ENCODE results near the gene NUMB.

The NUMB gene

GRCh38 chr14:73263606-73264005 is 194.7 kb downstream of the NUMB start:
- FAIRE-seq (no peak), DNase-seq (ENCODE audit: insufficient read length) (peak; percentile 27)
- TF ChIP-seq POLR2AphosphoS5 (IDR thresholded peaks at IDR 0.05; ENCODE audit: low read depth, low read length) (no peak), POLR2A (IDR thresholded peaks at IDR 0.05; ENCODE audit: low read depth, low read length) (no peak), TAF1 (IDR thresholded peaks at IDR 0.05; ENCODE audit: borderline replicate concordance, low read depth, low read length) (no peak)

DNA sequence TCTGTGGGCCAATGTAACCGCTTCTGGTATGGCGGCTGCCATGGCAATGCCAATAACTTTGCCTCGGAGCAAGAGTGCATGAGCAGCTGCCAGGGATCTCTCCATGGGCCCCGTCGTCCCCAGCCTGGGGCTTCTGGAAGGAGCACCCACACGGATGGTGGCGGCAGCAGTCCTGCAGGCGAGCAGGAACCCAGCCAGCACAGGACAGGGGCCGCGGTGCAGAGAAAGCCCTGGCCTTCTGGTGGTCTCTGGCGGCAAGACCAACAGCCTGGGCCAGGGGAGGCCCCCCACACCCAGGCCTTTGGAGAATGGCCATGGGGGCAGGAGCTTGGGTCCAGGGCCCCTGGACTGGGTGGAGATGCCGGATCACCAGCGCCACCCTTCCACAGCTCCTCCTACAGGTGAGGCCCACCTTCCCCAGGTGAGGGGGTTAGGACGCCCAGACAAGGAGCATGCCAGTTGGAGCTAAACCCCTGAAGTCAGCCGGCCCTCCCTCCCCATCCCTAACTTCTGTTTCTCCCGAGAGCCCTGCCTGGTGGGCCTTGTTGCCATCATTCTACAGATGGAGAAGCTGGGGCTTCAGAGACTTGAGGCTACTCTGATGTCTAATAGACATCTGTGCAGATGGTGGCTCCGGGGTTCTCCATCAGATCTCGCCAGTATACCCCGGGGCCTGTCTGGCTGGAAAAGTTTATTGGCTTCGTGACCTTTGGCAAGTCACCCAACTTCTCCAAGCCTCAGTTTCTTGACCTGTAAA is 195.7 kb downstream of the NUMB start:
- FAIRE-seq (no peak), DNase-seq (ENCODE audit: insufficient read length) (peak; percentile 19)
- no peak for TF ChIP-seq TAF1 (IDR thresholded peaks at IDR 0.05; ENCODE audit: borderline replicate concordance, low read depth, low read length)
- TF ChIP-seq POLR2A (IDR thresholded peaks at IDR 0.05; ENCODE audit: low read depth, low read length): no peak
- no peak for TF ChIP-seq POLR2AphosphoS5 (IDR thresholded peaks at IDR 0.05; ENCODE audit: low read depth, low read length)

- FAIRE-seq: no peak
- peak; percentile 15 for DNase-seq (ENCODE audit: insufficient read length)
- TF ChIP-seq TAF1 (IDR thresholded peaks at IDR 0.05; ENCODE audit: borderline replicate concordance, low read depth, low read length) (no peak), POLR2A (IDR thresholded peaks at IDR 0.05; ENCODE audit: low read depth, low read length) (no peak), POLR2AphosphoS5 (IDR thresholded peaks at IDR 0.05; ENCODE audit: low read depth, low read length) (no peak)
Measured at GRCh38 chr14:73261520-73262426, 196.6 kb downstream of the NUMB start.

GRCh38 chr14:73261075-73261474 is 197.3 kb downstream of the NUMB start:
- FAIRE-seq (no peak), DNase-seq (ENCODE audit: insufficient read length) (peak; percentile 15)
- TF ChIP-seq POLR2AphosphoS5 (IDR thresholded peaks at IDR 0.05; ENCODE audit: low read depth, low read length): no peak
- TF ChIP-seq POLR2A (IDR thresholded peaks at IDR 0.05; ENCODE audit: low read depth, low read length): no peak
- no peak for TF ChIP-seq TAF1 (IDR thresholded peaks at IDR 0.05; ENCODE audit: borderline replicate concordance, low read depth, low read length)

DNA sequence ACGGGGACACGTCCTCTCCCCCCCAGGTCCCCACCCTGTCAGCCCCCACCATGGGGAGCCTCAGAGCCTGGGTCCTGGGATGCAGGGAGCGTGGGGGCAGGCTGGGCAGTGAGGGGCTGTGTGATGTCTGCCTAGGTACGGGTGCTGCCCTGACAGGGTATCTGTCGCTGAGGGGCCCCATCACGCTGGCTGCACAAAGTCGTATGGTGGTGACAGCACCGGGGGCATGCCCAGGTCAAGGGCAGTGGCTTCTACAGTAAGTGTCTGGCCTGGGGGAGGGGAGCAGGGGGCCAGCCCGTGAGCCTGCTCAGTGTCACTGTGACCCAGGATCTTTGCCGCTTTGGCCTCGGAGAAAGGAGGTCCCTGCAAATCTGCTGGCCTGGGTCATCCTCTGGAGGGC is 197.8 kb downstream of the NUMB start:
- FAIRE-seq: no peak
- no peak for TF ChIP-seq POLR2AphosphoS5 (IDR thresholded peaks at IDR 0.05; ENCODE audit: low read depth, low read length)
- TF ChIP-seq POLR2A (IDR thresholded peaks at IDR 0.05; ENCODE audit: low read depth, low read length): no peak
- no peak for TF ChIP-seq TAF1 (IDR thresholded peaks at IDR 0.05; ENCODE audit: borderline replicate concordance, low read depth, low read length)
- no peak for DNase-seq (ENCODE audit: insufficient read length)

DNA sequence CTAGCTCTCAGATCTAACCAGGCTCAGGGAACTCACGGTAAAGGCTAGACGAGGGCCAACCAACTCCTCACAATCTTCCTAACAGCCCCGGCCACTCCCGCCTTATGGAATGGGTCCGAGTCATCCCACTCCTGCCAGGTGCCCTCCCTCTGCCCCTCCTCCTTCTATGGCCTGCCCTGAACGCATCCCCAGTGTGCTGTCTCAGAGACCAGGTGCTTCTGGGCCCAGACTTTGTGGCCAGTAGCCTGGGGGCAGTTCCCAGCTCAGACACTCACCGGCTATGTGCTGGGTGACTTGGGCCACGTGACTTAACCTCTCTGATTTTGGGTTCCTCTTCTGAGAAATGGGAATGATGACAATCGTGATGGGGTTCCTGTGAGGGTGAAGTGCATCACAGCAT is 198.5 kb downstream of the NUMB start:
- TF ChIP-seq TAF1 (IDR thresholded peaks at IDR 0.05; ENCODE audit: borderline replicate concordance, low read depth, low read length): no peak
- TF ChIP-seq POLR2AphosphoS5 (IDR thresholded peaks at IDR 0.05; ENCODE audit: low read depth, low read length): no peak
- no peak for TF ChIP-seq POLR2A (IDR thresholded peaks at IDR 0.05; ENCODE audit: low read depth, low read length)
- DNase-seq (ENCODE audit: insufficient read length): no peak
- FAIRE-seq: no peak

DNA sequence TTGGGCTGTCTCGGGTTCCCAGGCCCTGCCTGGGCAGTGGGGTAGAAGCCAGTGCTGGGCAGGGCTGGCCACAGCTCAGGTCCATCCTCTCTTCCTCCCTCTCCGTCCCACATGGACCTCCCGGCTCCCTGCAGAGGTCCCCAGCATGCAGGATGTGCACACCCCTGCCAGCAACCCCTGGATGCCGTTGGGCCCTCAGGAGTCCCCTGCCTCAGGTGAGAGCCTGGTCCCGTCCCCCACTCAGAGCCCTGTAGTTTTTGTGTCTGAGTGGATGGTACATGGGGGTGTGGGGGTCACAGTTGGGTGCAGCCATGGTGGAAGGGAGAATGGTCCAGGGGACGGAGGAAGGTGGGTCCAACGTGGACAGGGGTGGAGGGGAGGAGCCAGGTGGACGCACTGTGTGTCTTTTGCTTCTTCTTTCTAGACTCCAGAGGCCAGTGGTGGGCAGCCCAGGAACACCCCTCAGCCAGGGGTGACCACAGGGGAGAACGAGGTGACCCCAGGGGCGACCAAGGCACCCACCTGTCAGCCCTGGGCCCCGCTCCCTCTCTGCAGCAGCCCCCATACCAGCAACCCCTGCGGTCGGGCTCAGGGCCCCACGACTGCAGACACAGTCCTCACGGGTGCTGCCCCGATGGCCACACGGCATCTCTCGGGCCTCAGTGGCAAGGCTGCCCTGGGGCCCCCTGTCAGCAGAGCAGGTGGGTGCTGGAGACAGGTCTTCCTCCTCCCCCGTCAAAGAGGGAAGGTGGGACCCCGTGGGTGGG is 199.3 kb downstream of the NUMB start:
- DNase-seq (ENCODE audit: insufficient read length) (peak; percentile 17), FAIRE-seq (no peak)
- no peak for TF ChIP-seq POLR2AphosphoS5 (IDR thresholded peaks at IDR 0.05; ENCODE audit: low read depth, low read length)
- no peak for TF ChIP-seq POLR2A (IDR thresholded peaks at IDR 0.05; ENCODE audit: low read depth, low read length)
- TF ChIP-seq TAF1 (IDR thresholded peaks at IDR 0.05; ENCODE audit: borderline replicate concordance, low read depth, low read length): no peak

DNA sequence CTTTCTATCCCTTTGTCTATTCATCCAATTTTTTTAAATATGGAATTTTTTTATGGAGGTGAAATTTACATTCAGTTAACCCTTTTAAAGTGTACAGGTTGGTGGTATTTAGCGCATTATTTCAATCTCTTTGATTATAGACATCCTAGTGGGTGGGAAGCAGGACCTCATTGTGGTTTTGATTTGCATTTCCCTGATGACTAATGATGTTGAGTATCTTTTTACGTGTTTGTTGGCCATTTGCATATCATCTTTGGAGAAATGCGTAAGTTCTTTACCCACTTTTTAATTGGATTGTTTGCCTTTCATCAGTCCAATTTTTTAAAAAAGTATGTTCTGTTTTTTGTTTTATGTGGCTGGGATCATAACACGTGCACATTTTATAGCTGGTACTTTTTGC is 200.3 kb downstream of the NUMB start:
- FAIRE-seq (no peak), DNase-seq (ENCODE audit: insufficient read length) (no peak)
- TF ChIP-seq TAF1 (IDR thresholded peaks at IDR 0.05; ENCODE audit: borderline replicate concordance, low read depth, low read length) (no peak), POLR2AphosphoS5 (IDR thresholded peaks at IDR 0.05; ENCODE audit: low read depth, low read length) (no peak), POLR2A (IDR thresholded peaks at IDR 0.05; ENCODE audit: low read depth, low read length) (no peak)

DNA sequence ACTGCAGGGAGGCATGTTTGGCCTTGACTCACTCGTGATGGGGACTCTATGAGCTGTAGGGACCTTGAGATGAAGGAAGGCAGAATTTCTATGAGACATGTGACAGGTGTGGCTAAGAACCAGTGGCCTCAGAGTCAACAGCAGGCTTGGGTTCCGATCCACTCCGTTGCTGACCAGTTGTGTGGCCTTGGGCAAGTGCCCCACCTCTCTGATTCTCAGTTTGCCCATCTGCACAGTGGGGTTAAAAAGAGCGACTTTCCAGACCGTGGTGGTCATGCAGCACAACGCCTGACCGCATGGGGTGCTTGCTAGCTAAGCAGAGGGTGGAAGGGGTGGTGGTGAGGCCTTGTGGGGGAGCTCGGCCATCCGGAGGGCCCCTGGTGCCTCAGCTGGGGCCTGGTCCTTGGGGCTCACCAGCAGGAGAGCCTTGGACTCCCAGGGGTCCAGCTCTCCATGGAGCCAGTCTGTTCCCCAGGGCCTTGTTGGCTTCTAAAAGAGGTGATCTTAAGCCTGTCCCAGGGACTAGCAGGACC is 202.6 kb downstream of the NUMB start:
- DNase-seq (ENCODE audit: insufficient read length) (no peak), FAIRE-seq (no peak)
- TF ChIP-seq POLR2AphosphoS5 (IDR thresholded peaks at IDR 0.05; ENCODE audit: low read depth, low read length): no peak
- TF ChIP-seq TAF1 (IDR thresholded peaks at IDR 0.05; ENCODE audit: borderline replicate concordance, low read depth, low read length): no peak
- no peak for TF ChIP-seq POLR2A (IDR thresholded peaks at IDR 0.05; ENCODE audit: low read depth, low read length)

DNA sequence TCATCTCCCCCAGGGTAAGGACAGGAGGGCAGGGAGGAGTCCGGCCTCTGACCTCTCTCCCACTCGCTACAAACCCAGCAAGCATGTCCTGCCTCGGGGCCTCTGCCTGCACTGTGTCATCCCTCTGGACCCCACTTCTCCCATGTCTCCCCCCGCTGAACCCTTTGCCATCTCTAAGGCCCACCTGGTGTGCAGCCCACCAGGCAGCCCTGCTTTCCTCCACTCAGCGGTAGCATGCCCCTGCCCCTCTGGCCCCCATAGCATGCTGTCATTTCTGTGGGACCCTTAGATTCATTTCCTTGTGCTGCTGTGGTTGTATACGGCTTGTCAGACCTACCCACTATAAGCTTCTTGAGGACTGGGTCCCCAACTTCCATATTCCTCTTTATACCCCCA is 203.3 kb downstream of the NUMB start:
- TF ChIP-seq POLR2AphosphoS5 (IDR thresholded peaks at IDR 0.05; ENCODE audit: low read depth, low read length) (no peak), POLR2A (IDR thresholded peaks at IDR 0.05; ENCODE audit: low read depth, low read length) (no peak), TAF1 (IDR thresholded peaks at IDR 0.05; ENCODE audit: borderline replicate concordance, low read depth, low read length) (no peak)
- DNase-seq (ENCODE audit: insufficient read length): no peak
- FAIRE-seq: no peak
